HepG2 (cell line): ENCODE data around the gene ODAD4. TPM values are rescaled to one million over a fixed set of nuclear protein-coding genes. Genes with fewer than 3 reads are reported as not detected.

Source experiments
- BORCS8-MEF2B ChIP-seq: sonication (generic); formaldehyde crosslinking; IDR thresholded peaks from 2 replicates; pipeline ENCODE4 v1.8.0; 2022; ENCODE audit warnings: mild to moderate bottlenecking, missing genetic modification reagents
- FLYWCH1 ChIP-seq: sonication (generic); formaldehyde crosslinking; IDR thresholded peaks from 2 replicates; pipeline ENCODE4 v1.8.1; 2023; ENCODE audit warnings: mild to moderate bottlenecking, missing genetic modification reagents
- FOSL2 ChIP-seq: sonication (generic); formaldehyde crosslinking; IDR thresholded peaks from 2 replicates; pipeline ENCODE4 v1.4.0; 2020; ENCODE audit warnings: missing genetic modification reagents
- FOXP4 ChIP-seq: sonication (generic); formaldehyde crosslinking; IDR thresholded peaks from 2 replicates; pipeline ENCODE4 v1.4.0; 2020; ENCODE audit warnings: missing genetic modification reagents
- IKZF4 ChIP-seq: sonication (generic); formaldehyde crosslinking; IDR thresholded peaks from 2 replicates; pipeline ENCODE4 v1.5.1; 2020; ENCODE audit warnings: borderline replicate concordance, mild to moderate bottlenecking, low read depth, missing genetic modification reagents; ENCODE audit errors: not compliant biosample characterization
- IRF1 ChIP-seq: sonication (generic); formaldehyde crosslinking; IDR thresholded peaks from 2 replicates; pipeline ENCODE4 v1.4.0; 2020; ENCODE audit warnings: low read depth, mild to moderate bottlenecking, missing genetic modification reagents
- ISL2 ChIP-seq: sonication (generic); formaldehyde crosslinking; IDR thresholded peaks from 2 replicates; pipeline ENCODE4 v1.5.0; 2020; ENCODE audit warnings: missing genetic modification reagents
- KAT7 ChIP-seq: IDR thresholded peaks from 2 replicates; pipeline ENCODE4 v1.6.1; 2018; ENCODE audit warnings: borderline replicate concordance, missing compliant biosample characterization
- MAFK ChIP-seq, 2 experiments: IDR thresholded peaks in 1 of 2; conservative IDR thresholded peaks in 1 of 2; 2 replicates each; pipeline ENCODE4 v1.6.1; 2011; ENCODE audit warnings: improper control_type of control experiment in 2 of 2, low read length in 2 of 2
- MTA3 ChIP-seq: sonication (generic); formaldehyde crosslinking; IDR thresholded peaks from 2 replicates; pipeline ENCODE4 v1.4.0; 2020; ENCODE audit warnings: missing genetic modification reagents
- MXD4 ChIP-seq: IDR thresholded peaks from 2 replicates; pipeline ENCODE4 v1.6.1; 2016; ENCODE audit warnings: mild to moderate bottlenecking, missing biosample characterization, missing genetic modification reagents
- MYNN ChIP-seq: sonication (generic); formaldehyde crosslinking; IDR thresholded peaks from 2 replicates; pipeline ENCODE4 v1.4.0; 2020; ENCODE audit warnings: mild to moderate bottlenecking, low read depth, missing genetic modification reagents
- PRMT3 ChIP-seq: sonication (generic); formaldehyde crosslinking; IDR thresholded peaks from 2 replicates; pipeline ENCODE4 v1.8.1; 2022; ENCODE audit warnings: low read depth, mild to moderate bottlenecking, moderate library complexity, missing genetic modification reagents, borderline replicate concordance
- SIX4 ChIP-seq: sonication (generic); formaldehyde crosslinking; IDR thresholded peaks from 2 replicates; pipeline ENCODE4 v1.4.0; 2020; ENCODE audit warnings: missing genetic modification reagents
- ZBTB39 ChIP-seq: sonication (generic); formaldehyde crosslinking; IDR thresholded peaks from 2 replicates; pipeline ENCODE4 v1.5.0; 2020; ENCODE audit warnings: missing genetic modification reagents
- ZFP41 ChIP-seq: sonication (generic); formaldehyde crosslinking; IDR thresholded peaks from 2 replicates; pipeline ENCODE4 v1.4.0; 2020; ENCODE audit warnings: mild to moderate bottlenecking, missing genetic modification reagents, borderline replicate concordance
- ZNF121 ChIP-seq: sonication (generic); formaldehyde crosslinking; IDR thresholded peaks from 2 replicates; pipeline ENCODE4 v1.5.0; 2020; ENCODE audit warnings: mild to moderate bottlenecking, missing genetic modification reagents
- ZNF20 ChIP-seq: sonication (generic); formaldehyde crosslinking; IDR thresholded peaks from 2 replicates; pipeline ENCODE4 v1.4.0; 2020; ENCODE audit warnings: mild to moderate bottlenecking, moderate library complexity, missing genetic modification reagents
- ZNF430 ChIP-seq: sonication (generic); formaldehyde crosslinking; IDR thresholded peaks from 2 replicates; pipeline ENCODE4 v1.9.0; 2021; ENCODE audit warnings: mild to moderate bottlenecking, missing genetic modification reagents
- ZNF557 ChIP-seq: sonication (generic); formaldehyde crosslinking; IDR thresholded peaks from 2 replicates; pipeline ENCODE4 v1.4.0; 2020; ENCODE audit warnings: missing genetic modification reagents
- ZNF597 ChIP-seq: sonication (generic); formaldehyde crosslinking; IDR thresholded peaks from 2 replicates; pipeline ENCODE4 v1.5.0; 2020; ENCODE audit warnings: missing genetic modification reagents
- ZNF720 ChIP-seq: sonication (generic); formaldehyde crosslinking; IDR thresholded peaks from 2 replicates; pipeline ENCODE4 v1.4.0; 2020; ENCODE audit warnings: missing genetic modification reagents
- ZNF749 ChIP-seq: sonication (generic); formaldehyde crosslinking; IDR thresholded peaks from 2 replicates; pipeline ENCODE4 v1.8.0; 2022; ENCODE audit warnings: mild to moderate bottlenecking, missing genetic modification reagents, moderate library complexity, borderline replicate concordance
- ZNF841 ChIP-seq: sonication (generic); formaldehyde crosslinking; IDR thresholded peaks from 2 replicates; pipeline ENCODE4 v1.8.1; 2023; ENCODE audit warnings: missing genetic modification reagents, borderline replicate concordance
- polyA plus RNA-seq, 8 experiments: library from polyadenylated mRNA; depleted of rRNA in 3 of 8; stranded (reverse) in 7 of 8; unstranded in 1 of 8; fragments of >200 nt; fragmentation: Illumina TruSeq in 4 of 8; extraction: Trizol in 4 of 8; gene quantifications; 2 replicates each; pipeline versions ENCODE4 v1.2.1 to v1.2.3, GENCODE V29; 2011 to 2016; ENCODE audit warnings: low read depth in 4 of 8, missing spikeins in 1 of 8, mixed read lengths in 1 of 8; ENCODE audit not compliant: insufficient read depth in 1 of 8
- total RNA-seq, 5 experiments: library from RNA; depleted of rRNA; stranded (reverse); fragments of >200 nt; fragmentation: Illumina TruSeq; extraction: Trizol; gene quantifications; 2 replicates each; pipeline ENCODE4 v1.2.3, GENCODE V29; 2016; ENCODE audit warnings: low read depth in 1 of 5

ODAD4 gene
- total and polyA plus RNA-seq, 2 of the 13 experiments (the other 11 are each of a cell fraction or from before 2014, with no cell fraction given) = 0.48 to 0.53 TPM

GRCh38 chr17:41930009-41930832 lies at the start of gene ODAD4 (continued):
- peak; percentile 85 for TF ChIP-seq FOXP4
- peak; percentile 39 for TF ChIP-seq IKZF4 (CRISPR knock-in tag)
- no peak for TF ChIP-seq ZNF841 (CRISPR knock-in tag)
- TF ChIP-seq IRF1 (CRISPR knock-in tag) = 0 out of 2 replicates have a peak, but pooled peaks have one; percentile 68
- TF ChIP-seq ZNF430 = no peak
- no peak for TF ChIP-seq ZNF20 (CRISPR knock-in tag)
- peak; percentile 95 for TF ChIP-seq ZNF557 (CRISPR knock-in tag)
- peak; percentile 63; the same call in 1 of the 2 replicates for TF ChIP-seq ZNF121
- TF ChIP-seq ZNF749 = peak; percentile 86; the same call in 1 of the 2 replicates
- TF ChIP-seq MYNN = no peak; the same call in 1 of the 2 replicates
- peak; percentile 93; the same call in 1 of the 2 replicates for TF ChIP-seq PRMT3
- peak; percentile 72 for TF ChIP-seq FOSL2
- TF ChIP-seq MAFK (conservative IDR thresholded peaks at IDR 0.05 in 1 of 2, IDR thresholded peaks at IDR 0.05 in 1 of 2; ENCODE audit: low read length in 2 of 2) = no peak
- TF ChIP-seq SIX4 (CRISPR knock-in tag) = no peak
- TF ChIP-seq ZFP41 (CRISPR knock-in tag) = peak; percentile 68; the same call in 1 of the 2 replicates
- TF ChIP-seq BORCS8-MEF2B (CRISPR knock-in tag) = 0 out of 2 replicates have a peak, but pooled peaks have one; percentile 83
- no peak for TF ChIP-seq ZBTB39 (CRISPR knock-in tag)
- no peak for TF ChIP-seq MTA3 (CRISPR knock-in tag)
- TF ChIP-seq ISL2 = peak; percentile 65
- TF ChIP-seq MXD4 (CRISPR knock-in tag) = peak; percentile 89; the same call in 1 of the 2 replicates
- no peak for TF ChIP-seq FLYWCH1 (CRISPR knock-in tag)
- TF ChIP-seq ZNF597 (CRISPR knock-in tag) = no peak
- peak; percentile 98 for TF ChIP-seq KAT7 (CRISPR knock-in tag)
- TF ChIP-seq ZNF720 (CRISPR knock-in tag) = no peak
